ENCODE data around the gene SUCLA2.

DNA sequence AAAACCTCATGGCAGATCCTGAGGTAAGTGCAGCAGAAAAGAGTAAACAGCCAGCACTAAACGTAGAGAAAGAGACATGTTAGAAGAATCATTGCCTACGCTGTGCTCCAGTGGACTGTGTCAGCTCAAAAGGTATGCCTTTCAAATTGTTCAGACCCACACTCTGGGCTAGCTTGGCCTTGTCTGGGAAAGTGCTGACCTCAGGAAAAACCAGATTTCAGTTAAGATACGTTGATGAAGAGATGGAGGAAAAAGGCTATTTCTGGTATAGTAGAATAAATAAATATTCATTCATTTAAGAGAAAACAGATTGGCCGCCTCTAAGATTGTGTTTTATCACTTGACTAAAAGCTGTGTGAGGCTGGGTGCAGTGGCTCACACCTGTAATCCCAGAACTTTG is 9.6 kb upstream of the SUCLA2 start:
- TF ChIP-seq, protein P1, sequence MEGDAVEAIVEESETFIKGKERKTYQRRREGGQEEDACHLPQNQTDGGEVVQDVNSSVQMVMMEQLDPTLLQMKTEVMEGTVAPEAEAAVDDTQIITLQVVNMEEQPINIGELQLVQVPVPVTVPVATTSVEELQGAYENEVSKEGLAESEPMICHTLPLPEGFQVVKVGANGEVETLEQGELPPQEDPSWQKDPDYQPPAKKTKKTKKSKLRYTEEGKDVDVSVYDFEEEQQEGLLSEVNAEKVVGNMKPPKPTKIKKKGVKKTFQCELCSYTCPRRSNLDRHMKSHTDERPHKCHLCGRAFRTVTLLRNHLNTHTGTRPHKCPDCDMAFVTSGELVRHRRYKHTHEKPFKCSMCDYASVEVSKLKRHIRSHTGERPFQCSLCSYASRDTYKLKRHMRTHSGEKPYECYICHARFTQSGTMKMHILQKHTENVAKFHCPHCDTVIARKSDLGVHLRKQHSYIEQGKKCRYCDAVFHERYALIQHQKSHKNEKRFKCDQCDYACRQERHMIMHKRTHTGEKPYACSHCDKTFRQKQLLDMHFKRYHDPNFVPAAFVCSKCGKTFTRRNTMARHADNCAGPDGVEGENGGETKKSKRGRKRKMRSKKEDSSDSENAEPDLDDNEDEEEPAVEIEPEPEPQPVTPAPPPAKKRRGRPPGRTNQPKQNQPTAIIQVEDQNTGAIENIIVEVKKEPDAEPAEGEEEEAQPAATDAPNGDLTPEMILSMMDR (IDR thresholded peaks at IDR 0.05; ENCODE audit: extremely low read depth in 1 of 2, insufficient read depth in 1 of 2, low read depth in 1 of 2, low read length in 2 of 2): no peak
- TF ChIP-seq, protein P2, sequence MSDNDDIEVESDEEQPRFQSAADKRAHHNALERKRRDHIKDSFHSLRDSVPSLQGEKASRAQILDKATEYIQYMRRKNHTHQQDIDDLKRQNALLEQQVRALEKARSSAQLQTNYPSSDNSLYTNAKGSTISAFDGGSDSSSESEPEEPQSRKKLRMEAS (IDR thresholded peaks at IDR 0.05; ENCODE audit: insufficient read depth, insufficient read length): no peak
- TF ChIP-seq POLR2AphosphoS5 (IDR thresholded peaks at IDR 0.05; ENCODE audit: insufficient read depth, low read depth, low read length) (no peak), EZH2 (IDR thresholded peaks at IDR 0.05; ENCODE audit: borderline replicate concordance, low read depth, low read length, severe bottlenecking) (no peak)

All from endothelial cell of umbilical vein (primary cell).